Measurements from ENCODE around the gene ABAT.

GRCh38 chr16:8773537-8773936 is 99.1 kb downstream of the ABAT start:
- no peak for TF ChIP-seq CTCF (IDR thresholded peaks at IDR 0.05)
- TF ChIP-seq ZFX (IDR thresholded peaks at IDR 0.05; ENCODE audit: borderline replicate concordance), result no peak
